GM12878 (cell line): ENCODE measurements around the gene SUSD5. TPM values are rescaled to one million over a fixed set of nuclear protein-coding genes. Genes with fewer than 3 reads are reported as not detected.

Experiments used
- BRCA1 ChIP-seq: IDR thresholded peaks from 2 replicates; pipeline ENCODE4 v1.6.1; 2011; ENCODE audit warnings: low read depth, low read length, improper control_type of control experiment
- CBX3 ChIP-seq: fragments of 200-600 bp; sonication (generic); IDR thresholded peaks from 2 replicates; pipeline ENCODE4 v1.6.1; 2016; ENCODE audit warnings: low read depth, borderline replicate concordance
- E2F8 ChIP-seq: fragments of 450-650 bp; IDR thresholded peaks from 2 replicates; pipeline ENCODE4 v1.6.1; 2018; ENCODE audit warnings: mild to moderate bottlenecking, low read depth, moderate library complexity; ENCODE audit not compliant: partially characterized antibody
- JUND ChIP-seq: IDR thresholded peaks from 2 replicates; pipeline ENCODE4 v1.6.1; 2012; ENCODE audit warnings: low read depth, mild to moderate bottlenecking, low read length, improper control_type of control experiment, moderate library complexity
- NFXL1 ChIP-seq: fragments of 450-650 bp; IDR thresholded peaks from 2 replicates; pipeline ENCODE4 v1.6.1; 2017; ENCODE audit warnings: antibody characterized with exemption, mild to moderate bottlenecking, borderline replicate concordance
- NR2C2 ChIP-seq: IDR thresholded peaks from 2 replicates; pipeline ENCODE4 v1.6.1; 2011; ENCODE audit warnings: borderline replicate concordance, low read depth; ENCODE audit not compliant: control insufficient read depth, insufficient read length
- POU2F2 ChIP-seq: IDR thresholded peaks from 3 replicates; pipeline ENCODE4 v1.6.1; 2011; ENCODE audit warnings: low read depth, mild to moderate bottlenecking, low read length, borderline replicate concordance
- RUNX3 ChIP-seq: IDR thresholded peaks from 2 replicates; pipeline ENCODE4 v1.6.1; 2012; ENCODE audit warnings: low read length, inconsistent platforms
- USF1 ChIP-seq: IDR thresholded peaks from 2 replicates; pipeline ENCODE4 v1.6.1; 2011; ENCODE audit warnings: borderline replicate concordance, low read depth, mild to moderate bottlenecking, moderate library complexity, mixed read lengths, low read length; ENCODE audit not compliant: insufficient read depth; ENCODE audit errors: extremely low read length
- polyA plus RNA-seq, 11 experiments: library from polyadenylated mRNA; depleted of rRNA in 4 of 11; unstranded in 6 of 11; stranded (reverse) in 5 of 11; fragments of >200 nt; fragmentation: Nextera tagmentation in 4 of 11; fragmentation: Illumina TruSeq in 1 of 11; extraction: Ambion mirVana in 4 of 11; extraction: Trizol in 1 of 11; gene quantifications; 1 replicate in 1 of 11; 2 replicates in 10 of 11; pipeline versions ENCODE4 v1.2.1 to v1.2.3, GENCODE V29; 2011 to 2016; ENCODE audit warnings: inconsistent platforms in 2 of 11, missing spikeins in 2 of 11, low read depth in 1 of 11
- total RNA-seq, 4 experiments: library from RNA; depleted of rRNA in 3 of 4; stranded (reverse); fragments of >200 nt in 3 of 4; fragmentation: Illumina TruSeq in 1 of 4; extraction: Trizol in 1 of 4; gene quantifications; 2 replicates each; pipeline versions ENCODE4 v1.2.1 to v1.2.3, GENCODE V29; 2013 to 2021

Gene SUSD5
- total and polyA plus RNA-seq, 10 of the 15 experiments (the other 5 are each of a cell fraction or from before 2014, with no cell fraction given) = 0.01 to 0.05 (median 0.03) TPM; not detected in 4

- TF ChIP-seq CBX3 (no peak), NR2C2 (no peak), JUND (no peak), RUNX3 (no peak), NFXL1 (no peak), E2F8 (no peak), POU2F2 (no peak), BRCA1 (no peak), USF1 (no peak)
Observed at GRCh38 chr3:33145901-33146580, 72.6 kb downstream of the SUSD5 start (continued).
